ENCODE data around the gene STRN4. TPM values are rescaled to one million over a fixed set of nuclear protein-coding genes. Genes with fewer than 3 reads are reported as not detected.

The STRN4 gene
- 10 to 100 TPM; 29.4 to 29.9 TPM for total RNA-seq
- polyA plus RNA-seq: 10 to 100 TPM in 1 of 2 donors, 1 to 10 TPM in 1; 9.5 to 20.2 TPM

- Histone ChIP-seq H3K4me1 (ENCODE audit: control insufficient read depth in 4 of 4, insufficient read depth in 4 of 4, low read length in 3 of 4) (peaks cover 10 to 28% (median 17%) of the 10 kb centered on the region in 4 donors), H3K36me3 (ENCODE audit: control insufficient read depth in 4 of 4, insufficient read depth in 3 of 4, low read depth in 1 of 4, low read length in 3 of 4) (peaks cover 0 to 2% (median 0%) of the 10 kb centered on the region in 4 donors), H3K9me3 (ENCODE audit: control insufficient read depth in 4 of 4, low read length in 3 of 4) (no peaks in the 10 kb centered on the region), H3K4me3 (ENCODE audit: low read depth in 1 of 3, low read length in 3 of 3) (peak within 1 kb of the TSS; percentile 92 to 96 (median 95)), H3K27me3 (ENCODE audit: control insufficient read depth in 4 of 4, insufficient read depth in 4 of 4, low read length in 3 of 4) (no peaks in the 10 kb centered on the region), H3K27ac (ENCODE audit: low read depth in 1 of 2, low read length in 2 of 2) (peak within 1 kb of the TSS; percentile 66 to 73), H3K9ac (ENCODE audit: low read depth in 1 of 2, low read length in 2 of 2) (peak within 1 kb of the TSS; percentile 41 to 82)
- 1% methylated on average over 74 of the region's 74 CpGs for WGBS
- DNase-seq (ENCODE audit: low spot score): peak; percentile 69
- TF ChIP-seq REST (IDR thresholded peaks at IDR 0.05) (no peak), FOXA2 (IDR thresholded peaks at IDR 0.05) (no peak), MAX (IDR thresholded peaks at IDR 0.05) (no peak), GABPA (IDR thresholded peaks at IDR 0.05 in 1 of 2, conservative IDR thresholded peaks at IDR 0.05 in 1 of 2) (no peak), RAD21 (IDR thresholded peaks at IDR 0.05) (no peak), EGR1 (IDR thresholded peaks at IDR 0.05; ENCODE audit: low read depth in 2 of 2) (no peak), CTCF (IDR thresholded peaks at IDR 0.05; ENCODE audit: low read depth, low read length, missing input control) (no peak), ZBTB33 (IDR thresholded peaks at IDR 0.05) (no peak), TAF1 (conservative IDR thresholded peaks at IDR 0.05) (no peak), NR2F2 (IDR thresholded peaks at IDR 0.05) (no peak), FOXA1 (IDR thresholded peaks at IDR 0.05) (no peak), JUND (IDR thresholded peaks at IDR 0.05) (no peak), ATF3 (IDR thresholded peaks at IDR 0.05) (no peak), YY1 (IDR thresholded peaks at IDR 0.05) (no peak), HNF4A (conservative IDR thresholded peaks at IDR 0.05) (no peak), HNF4G (IDR thresholded peaks at IDR 0.05) (no peak)
These were observed at the start of gene STRN4 for GRCh38 chr19:46746281-46747057. Gene STRN4, minus strand, starts transcription at chr19:46746450. Its CDS starts 20 bp downstream, at chr19:46746430.

Measured in liver (tissue), 9 donors.